CD4-positive, alpha-beta T cell treated with Interleukin-4 for 4 hours (primary cell): ENCODE data around the gene ADPGK.
"Not testable (repeated sequence)": the region's sequence is repeated elsewhere in the genome, so short reads cannot be mapped to it uniquely, and the experiment has no call there.

Experiments
- DNase-seq: peaks from one replicate; pipeline ENCODE4 v3.0.0-alpha.2; 2020

Gene ADPGK

DNA sequence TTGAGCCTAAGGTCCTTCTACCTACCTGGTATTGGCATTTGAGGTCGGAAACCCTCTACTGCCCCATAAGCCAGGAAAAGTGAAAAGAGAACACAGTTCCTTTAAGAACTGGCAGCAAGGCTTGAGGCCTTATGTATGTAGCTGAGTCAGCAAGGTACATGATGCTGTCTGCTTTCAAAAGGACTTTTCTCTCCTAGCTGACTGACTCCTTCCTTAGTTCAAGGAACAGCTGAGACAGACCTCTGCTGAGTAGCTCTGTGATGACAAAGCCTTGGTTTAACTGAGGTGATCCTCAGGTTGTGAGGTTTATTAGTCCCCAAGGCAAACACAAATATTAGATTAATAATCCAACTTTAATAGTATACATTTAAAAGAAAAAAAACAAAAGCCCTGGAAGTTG, 45.8 kb downstream of the ADPGK start:
- no peak for DNase-seq

- no peak for DNase-seq
Observed at GRCh38 chr15:72737061-72737460, 46.5 kb downstream of the ADPGK start.

DNA sequence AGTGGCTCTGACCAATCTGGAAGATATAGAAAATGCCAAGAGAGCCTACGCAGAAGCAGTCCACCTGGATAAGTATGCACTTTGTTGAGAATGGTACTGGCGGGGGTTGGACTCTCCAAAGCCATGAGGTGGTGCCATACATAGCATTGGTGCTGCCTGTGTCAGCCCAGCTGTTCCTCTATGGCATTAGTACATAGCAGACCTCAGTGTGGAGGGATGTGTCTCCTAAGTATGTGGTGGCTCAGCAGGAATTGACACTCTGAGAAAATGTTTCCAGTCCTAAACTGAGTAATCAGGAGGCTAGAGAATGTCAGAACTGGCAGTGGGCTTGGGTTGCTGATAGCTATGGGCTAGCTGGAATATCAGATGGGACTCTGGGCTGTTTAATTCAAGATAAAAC, 48.4 kb downstream of the ADPGK start:
- DNase-seq, result no peak

GRCh38 chr15:72733941-72734738, 49.4 kb downstream of the ADPGK start:
- DNase-seq, result no peak

DNA sequence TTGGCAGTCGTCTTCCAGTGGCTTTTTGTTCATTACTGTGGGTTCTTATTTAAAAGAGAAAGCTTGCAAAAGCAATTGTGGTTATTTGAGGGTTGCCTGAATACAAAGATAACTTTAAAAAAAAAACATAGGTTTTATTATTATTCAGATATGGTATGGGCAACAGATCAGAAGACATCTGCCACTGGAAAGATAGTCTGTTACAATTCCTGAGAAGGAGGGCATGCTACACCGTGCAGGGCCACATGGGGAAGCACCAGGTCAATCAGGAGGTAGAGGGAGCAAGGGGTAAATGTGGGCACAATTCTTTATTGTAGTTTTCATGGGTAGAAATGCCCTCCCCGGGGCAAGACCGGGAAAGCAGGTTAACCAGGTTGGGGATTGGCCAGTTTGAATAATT, 51.0 kb downstream of the ADPGK start:
- no peak for DNase-seq

- no peak for DNase-seq
Observed at GRCh38 chr15:72732086-72732485, 51.5 kb downstream of the ADPGK start.

DNA sequence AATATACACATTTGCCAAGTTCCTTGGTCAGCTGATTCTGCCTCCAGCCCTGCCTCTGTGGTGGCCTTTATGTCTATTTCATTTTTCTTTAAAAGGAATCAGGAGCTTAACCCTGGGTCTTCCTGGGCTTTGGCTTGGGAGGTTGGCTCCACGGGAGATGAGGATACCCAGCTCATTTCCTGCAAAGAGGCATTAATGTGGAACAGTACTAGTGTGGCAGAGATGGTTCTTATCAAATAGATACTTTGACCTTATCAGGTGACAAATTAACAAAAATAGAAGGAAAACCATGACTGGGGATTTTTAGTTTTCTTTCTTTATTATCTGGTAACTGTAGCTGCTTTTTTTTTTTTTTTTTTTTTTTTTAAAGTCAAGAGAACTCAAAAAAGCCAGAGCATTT, 54.7 kb downstream of the ADPGK start:
- DNase-seq, result no peak

GRCh38 chr15:72728249-72728648, 55.3 kb downstream of the ADPGK start:
- DNase-seq, result not testable (repeated sequence)

DNA sequence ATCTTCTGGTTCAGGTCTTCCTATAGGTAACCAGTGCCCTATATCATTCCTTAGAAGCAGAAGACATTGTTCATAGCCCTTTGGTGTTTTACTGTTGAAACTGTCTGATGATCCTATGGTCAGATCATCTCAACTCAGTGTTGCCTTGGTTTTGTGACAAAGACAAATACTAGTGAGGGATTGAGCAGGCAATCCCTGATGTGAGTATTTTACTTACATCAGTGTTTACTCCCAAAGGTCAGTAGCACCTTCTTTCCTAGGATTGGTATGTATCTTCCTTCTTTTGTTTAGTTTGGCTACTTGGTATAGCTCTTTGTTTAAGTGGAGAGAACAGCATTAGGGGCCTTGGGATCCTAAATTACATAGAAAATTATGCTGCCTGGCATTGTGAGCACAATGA, 56.4 kb downstream of the ADPGK start:
- no peak for DNase-seq

DNA sequence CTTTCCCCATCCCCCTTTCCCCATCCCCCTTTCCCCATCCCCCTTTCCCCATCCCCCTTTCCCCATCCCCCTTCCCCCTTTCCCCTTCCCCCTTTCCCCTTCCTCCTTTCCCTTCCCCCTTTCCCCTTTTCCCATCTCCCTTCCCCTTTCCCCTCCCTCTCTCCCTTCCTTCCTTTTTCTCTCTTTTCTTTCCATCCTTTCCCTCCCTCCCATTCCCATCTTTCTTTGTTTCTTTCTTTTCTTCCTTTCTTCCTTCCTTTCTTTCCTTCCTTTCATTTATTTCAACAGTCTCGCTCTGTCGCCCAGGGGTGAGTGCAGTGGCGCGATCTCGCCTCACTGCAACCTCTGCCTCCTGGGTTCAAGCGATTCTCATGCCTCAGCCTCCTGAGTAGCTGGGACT, 57.7 kb downstream of the ADPGK start:
- not testable (repeated sequence) for DNase-seq

DNA sequence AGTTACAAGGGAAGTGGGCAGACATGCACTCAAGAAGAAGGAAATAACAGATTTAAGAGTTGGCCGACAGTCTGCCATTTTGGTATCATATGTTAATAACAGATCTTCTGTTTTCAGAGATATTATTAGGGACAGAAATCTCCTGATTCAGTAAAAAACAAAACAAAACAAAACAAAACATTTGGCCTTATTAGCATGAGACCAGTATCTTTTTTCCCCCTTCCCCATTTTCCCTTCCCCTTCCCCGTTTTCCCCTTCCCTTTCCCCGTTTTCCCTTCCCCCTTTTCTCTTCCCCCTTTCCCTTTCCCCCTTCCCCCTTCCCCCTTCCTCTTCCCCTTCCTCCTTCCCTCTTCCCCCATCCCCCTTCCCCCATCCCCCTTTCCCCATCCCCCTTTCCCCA, 58.1 kb downstream of the ADPGK start:
- DNase-seq, result no peak

GRCh38 chr15:72724028-72724427, 59.5 kb downstream of the ADPGK start:
- DNase-seq, result no peak

DNA sequence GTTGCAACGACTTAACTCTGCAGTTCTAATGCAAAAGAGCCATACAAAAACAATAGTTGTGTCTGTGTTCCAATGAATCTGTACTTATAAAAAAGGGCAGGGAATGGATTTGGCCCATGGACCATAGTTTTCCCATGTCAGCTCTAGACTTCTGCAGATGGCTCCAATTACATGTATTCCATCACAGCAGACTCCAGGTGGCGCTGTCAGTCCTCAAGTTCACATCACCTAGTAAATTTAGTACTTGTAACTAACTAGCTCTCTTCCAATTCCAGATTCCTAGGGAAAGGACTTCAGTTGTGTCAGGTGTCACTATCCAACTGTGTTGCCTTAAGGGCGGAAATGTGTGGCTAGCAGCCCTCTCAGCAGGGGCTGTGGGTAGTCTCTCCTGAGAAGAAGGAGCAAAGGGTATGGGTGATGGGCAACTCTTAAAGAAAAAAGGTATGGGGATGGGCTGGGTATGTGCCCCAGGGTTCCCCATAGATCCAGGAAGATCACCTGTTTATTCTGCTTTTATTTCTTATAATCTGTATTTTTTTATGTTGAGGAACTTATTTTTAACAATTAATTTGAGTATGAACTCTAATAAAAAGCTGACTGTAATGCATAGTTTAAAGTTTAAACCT, 61.4 kb downstream of the ADPGK start:
- peak; percentile 68 for DNase-seq

DNA sequence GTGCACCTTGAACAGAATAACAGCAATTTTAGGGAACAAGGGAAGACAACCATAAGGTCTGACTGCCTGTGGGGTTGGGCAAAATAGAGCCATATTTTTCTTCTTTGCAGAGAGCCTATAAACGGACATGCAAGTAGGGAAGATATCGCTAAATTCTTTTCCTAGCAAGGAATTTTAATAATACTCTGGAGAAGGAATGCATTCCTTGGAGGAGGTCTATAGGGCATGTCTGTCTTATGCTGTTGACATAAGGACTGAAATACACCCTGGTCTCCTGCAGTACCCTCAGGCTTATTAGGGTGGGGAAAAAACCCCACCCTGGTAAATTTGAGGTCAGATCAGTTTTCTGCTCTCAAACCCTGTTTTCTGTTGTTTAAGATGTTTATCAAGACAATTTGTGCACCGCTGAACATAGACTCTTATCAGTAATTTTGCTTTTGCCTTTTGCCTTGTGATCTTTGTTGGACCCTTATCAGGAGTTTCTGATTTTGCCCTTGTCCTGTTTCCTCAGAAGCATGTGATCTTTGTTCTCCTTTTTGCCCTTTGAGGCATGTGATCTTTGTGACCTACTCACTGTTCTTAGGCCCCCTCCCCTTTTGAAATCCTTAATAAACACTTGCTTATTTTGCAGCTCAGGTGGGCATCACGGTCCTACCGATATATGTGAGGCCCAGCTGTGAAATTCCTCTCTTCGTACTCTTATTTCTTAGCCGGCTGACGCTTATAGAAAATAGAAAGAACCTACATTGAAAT, 74.8 kb downstream of the ADPGK start:
- DNase-seq, result not testable (repeated sequence)

DNA sequence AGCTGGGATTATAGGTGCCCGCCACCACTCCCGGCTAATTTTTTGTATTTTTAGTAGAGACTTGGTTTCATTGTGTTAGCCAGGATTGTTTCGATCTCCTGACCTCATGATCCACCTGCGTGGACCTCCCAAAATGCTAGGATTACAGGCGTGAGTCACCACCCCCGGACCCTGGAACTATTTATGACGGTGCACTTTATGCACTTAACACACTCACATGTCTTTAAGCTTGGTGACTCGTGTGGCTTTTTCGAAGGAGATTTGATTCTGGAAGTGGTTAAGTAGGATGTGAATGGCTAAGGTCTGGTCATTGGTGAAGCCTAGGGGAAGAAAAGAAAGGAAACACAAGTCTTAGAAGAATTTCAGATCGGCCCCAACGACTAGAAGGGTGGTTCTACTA, 77.3 kb downstream of the ADPGK start:
- DNase-seq, result no peak
